Measurements from ENCODE around the gene SUN1.

DNA sequence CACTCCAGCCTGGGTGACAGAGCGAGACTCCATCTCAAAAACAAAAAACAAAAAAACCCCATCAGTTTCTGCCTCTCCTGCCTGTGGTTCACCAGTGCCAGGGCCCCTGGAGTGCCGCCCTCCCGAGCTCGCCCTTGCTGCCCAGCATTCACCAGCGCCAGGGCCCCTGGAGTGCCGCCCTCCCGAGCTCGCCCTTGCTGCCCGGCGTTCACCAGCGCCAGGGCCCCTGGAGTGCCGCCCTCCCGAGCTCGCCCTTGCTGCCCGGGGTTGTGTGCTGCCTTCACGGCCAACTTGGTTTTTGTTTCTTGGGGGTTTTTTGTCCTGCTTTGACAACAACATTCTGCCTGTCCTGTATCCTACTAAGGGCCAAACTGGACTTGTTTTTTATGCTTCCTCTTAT is 30.8 kb downstream of the SUN1 start:
- TF ChIP-seq, protein P1, sequence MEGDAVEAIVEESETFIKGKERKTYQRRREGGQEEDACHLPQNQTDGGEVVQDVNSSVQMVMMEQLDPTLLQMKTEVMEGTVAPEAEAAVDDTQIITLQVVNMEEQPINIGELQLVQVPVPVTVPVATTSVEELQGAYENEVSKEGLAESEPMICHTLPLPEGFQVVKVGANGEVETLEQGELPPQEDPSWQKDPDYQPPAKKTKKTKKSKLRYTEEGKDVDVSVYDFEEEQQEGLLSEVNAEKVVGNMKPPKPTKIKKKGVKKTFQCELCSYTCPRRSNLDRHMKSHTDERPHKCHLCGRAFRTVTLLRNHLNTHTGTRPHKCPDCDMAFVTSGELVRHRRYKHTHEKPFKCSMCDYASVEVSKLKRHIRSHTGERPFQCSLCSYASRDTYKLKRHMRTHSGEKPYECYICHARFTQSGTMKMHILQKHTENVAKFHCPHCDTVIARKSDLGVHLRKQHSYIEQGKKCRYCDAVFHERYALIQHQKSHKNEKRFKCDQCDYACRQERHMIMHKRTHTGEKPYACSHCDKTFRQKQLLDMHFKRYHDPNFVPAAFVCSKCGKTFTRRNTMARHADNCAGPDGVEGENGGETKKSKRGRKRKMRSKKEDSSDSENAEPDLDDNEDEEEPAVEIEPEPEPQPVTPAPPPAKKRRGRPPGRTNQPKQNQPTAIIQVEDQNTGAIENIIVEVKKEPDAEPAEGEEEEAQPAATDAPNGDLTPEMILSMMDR (IDR thresholded peaks at IDR 0.05; ENCODE audit: low read length), result no peak
- TF ChIP-seq EZH2phosphoT487 (IDR thresholded peaks at IDR 0.05; ENCODE audit: low read length) (no peak), EZH2 (optimal IDR thresholded peaks at IDR 0.05; ENCODE audit: low read depth, low read length) (no peak)
